Measurements from ENCODE around the gene SKIC2.

DNA sequence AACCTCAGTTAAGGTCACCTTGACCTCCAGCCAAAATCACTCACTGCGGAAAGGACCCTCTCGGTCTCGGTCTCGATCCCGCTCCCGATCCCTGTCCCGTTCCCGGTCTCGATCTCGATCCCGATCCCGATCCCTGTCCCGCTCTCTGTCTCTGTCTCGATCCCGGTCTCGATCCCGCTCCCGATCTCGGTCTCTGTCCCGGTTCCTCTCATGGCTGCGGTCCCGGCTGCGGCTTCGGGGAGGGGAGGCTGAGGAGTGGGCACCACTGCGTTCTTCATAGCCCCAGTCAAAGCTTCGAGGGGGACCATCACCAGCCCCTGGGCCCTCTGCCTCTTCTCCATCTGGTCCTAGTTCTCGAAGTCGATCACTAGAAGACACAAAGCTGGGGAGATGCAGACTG is 4.5 kb upstream of the SKIC2 start:
- TF ChIP-seq CTCF (IDR thresholded peaks at IDR 0.05; ENCODE audit: insufficient read depth, low read length) (no peak), POLR2AphosphoS5 (IDR thresholded peaks at IDR 0.05; ENCODE audit: low read depth) (no peak), REST (IDR thresholded peaks at IDR 0.05; ENCODE audit: insufficient replicate concordance, low read depth) (no peak), SPI1 (IDR thresholded peaks at IDR 0.05; ENCODE audit: borderline replicate concordance, low read depth) (no peak), GABPA (IDR thresholded peaks at IDR 0.05; ENCODE audit: low read depth) (no peak)

Data from HL-60 (cell line).